ENCODE results near the gene SLC26A9. TPM values are rescaled to one million over a fixed set of nuclear protein-coding genes. Genes with fewer than 3 reads are reported as not detected.

The SLC26A9 gene
- total and polyA plus RNA-seq, 2 experiments from 2014 or later = not detected

- no peaks in the 10 kb centered on the region for H3K36me3 Mint-ChIP-seq (ENCODE audit: low read depth)
- no peaks in the 10 kb centered on the region for H3F3A ChIP-seq (replicated peaks; ENCODE audit: low read depth)
- no peak for ATAC-seq
- no peaks in the 10 kb centered on the region for H3K27me3 ChIP-seq (ENCODE audit: insufficient read depth)
- H3K36me3 ChIP-seq (ENCODE audit: insufficient read depth) = no peaks in the 10 kb centered on the region
- DNase-seq (ENCODE audit: low spot score) = no peak
- no peak overlapping the region for H3K4me2 ChIP-seq
- H3K27ac ChIP-seq (ENCODE audit: low read depth) = no peak overlapping the region
- H2AFZ ChIP-seq = no peak overlapping the region
- no peak overlapping the region for H3K4me3 Mint-ChIP-seq
- peaks cover 11% of the 10 kb centered on the region for H3K4me1 ChIP-seq (ENCODE audit: insufficient read depth)
- no peak overlapping the region for H3K27ac Mint-ChIP-seq
- no peak overlapping the region for H3K4me3 ChIP-seq
- TF ChIP-seq ZNF462 (CRISPR knock-in tag; IDR thresholded peaks at IDR 0.05) (no peak), REST (IDR thresholded peaks at IDR 0.05; ENCODE audit: unreplicated experiment) (no peak), ZNF114 (CRISPR knock-in tag; IDR thresholded peaks at IDR 0.05) (no peak), EZH2 (IDR thresholded peaks at IDR 0.05; ENCODE audit: low read depth, unreplicated experiment) (no peak), ETS1 (IDR thresholded peaks at IDR 0.05) (no peak), POLR2AphosphoS5 (IDR thresholded peaks at IDR 0.05; ENCODE audit: low read depth) (no peak), EZH2phosphoT487 (IDR thresholded peaks at IDR 0.05; ENCODE audit: unreplicated experiment) (no peak), STAT1 (IDR thresholded peaks at IDR 0.05; ENCODE audit: unreplicated experiment) (no peak), CREB1 (CRISPR knock-in tag; IDR thresholded peaks at IDR 0.05; ENCODE audit: low read depth) (no peak), ZNF331 (CRISPR knock-in tag; IDR thresholded peaks at IDR 0.05; ENCODE audit: low read depth) (no peak), NANOG (IDR thresholded peaks at IDR 0.05; ENCODE audit: borderline replicate concordance) (no peak), CTCF (conservative IDR thresholded peaks at IDR 0.05; ENCODE audit: low read depth in 2 of 2) (no peak), JUNB (IDR thresholded peaks at IDR 0.05; ENCODE audit: unreplicated experiment) (no peak)
- no peaks in the 10 kb centered on the region for H3K79me2 ChIP-seq (replicated peaks; ENCODE audit: insufficient read depth)
- peaks cover 35% of the 10 kb centered on the region for H3K4me1 Mint-ChIP-seq
- H3K9me2 ChIP-seq (ENCODE audit: insufficient read depth) = peaks cover 8% of the 10 kb centered on the region
- H3K9me3 Mint-ChIP-seq = no peaks in the 10 kb centered on the region; the same call in 2 of the 3 replicates
- H3K27me3 Mint-ChIP-seq (ENCODE audit: insufficient read depth, low read depth, poor library complexity) = peaks cover 18% of the 10 kb centered on the region
- H4K20me1 ChIP-seq (replicated peaks; ENCODE audit: insufficient read depth) = no peaks in the 10 kb centered on the region
These were observed 6.2 kb downstream of the SLC26A9 start for GRCh38 chr1:205936846-205937586.

Measured in GM23338 (cell line).